CD4-positive, alpha-beta T cell treated with Interleukin-15 for 1 hour (primary cell): ENCODE measurements around the gene ASB8.
A peak's percentile ranks its signal among the peaks of the same experiment; 100 is the strongest.
"Not testable (repeated sequence)": the region's sequence is repeated elsewhere in the genome, so short reads cannot be mapped to it uniquely, and the experiment has no call there.

Experiments used
- DNase-seq: peaks from one replicate; pipeline ENCODE4 v3.0.0-alpha.2; 2020

The ASB8 gene

GRCh38 chr12:48182631-48183030 lies 25.3 kb upstream of the ASB8 start:
- DNase-seq, result no peak

DNA sequence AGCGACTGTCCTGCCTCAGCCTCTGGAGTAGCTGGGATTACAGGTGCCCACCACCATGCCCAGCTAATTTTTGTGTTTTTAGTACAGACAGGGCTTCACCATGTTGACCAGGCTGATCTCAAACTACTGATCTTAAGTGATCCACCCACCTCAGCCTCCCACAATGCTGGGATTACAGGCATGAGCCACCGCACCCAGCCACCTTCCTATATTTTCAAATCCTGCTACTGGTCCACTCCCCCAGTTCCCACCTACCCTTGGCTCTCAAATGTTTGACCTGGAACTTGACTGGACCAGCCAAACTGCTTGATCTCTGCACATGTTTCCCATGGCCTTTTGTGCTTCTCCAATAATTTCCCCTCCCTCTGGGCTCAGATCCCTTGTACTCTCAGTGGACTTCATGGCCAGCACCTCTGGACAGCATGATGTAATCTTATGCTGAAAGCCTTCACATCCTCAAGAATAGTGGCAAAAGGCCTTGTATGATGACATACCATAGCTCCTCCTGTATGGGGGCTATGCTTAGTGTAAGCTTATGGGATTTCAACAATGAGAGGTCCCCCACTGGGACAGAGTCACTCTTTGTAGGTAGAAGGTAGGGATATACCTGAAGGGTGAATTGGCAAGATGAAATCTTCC lies 23.7 kb upstream of the ASB8 start:
- no peak for DNase-seq

GRCh38 chr12:48180424-48180823 lies 23.1 kb upstream of the ASB8 start:
- DNase-seq, result no peak

GRCh38 chr12:48179466-48179865 lies 22.2 kb upstream of the ASB8 start:
- no peak for DNase-seq

- no peak for DNase-seq
These were observed 20.7 kb upstream of the ASB8 start for GRCh38 chr12:48177982-48178381.

DNA sequence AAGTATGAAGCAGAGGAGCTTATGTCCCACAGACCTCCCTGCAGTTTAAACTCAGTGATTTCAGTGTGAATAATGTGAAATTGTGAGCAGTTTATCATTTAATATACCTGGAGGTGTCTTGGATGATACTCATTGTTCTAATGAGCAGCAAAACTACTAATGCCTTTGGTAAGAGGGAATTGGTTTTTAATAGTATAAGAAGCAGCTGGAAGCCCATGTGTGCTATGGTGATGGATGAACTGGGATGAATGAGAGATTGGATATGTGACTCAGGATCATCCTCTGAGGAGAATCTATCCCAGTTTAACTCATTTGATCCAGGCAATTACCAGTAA lies 19.1 kb upstream of the ASB8 start:
- DNase-seq, result no peak

DNA sequence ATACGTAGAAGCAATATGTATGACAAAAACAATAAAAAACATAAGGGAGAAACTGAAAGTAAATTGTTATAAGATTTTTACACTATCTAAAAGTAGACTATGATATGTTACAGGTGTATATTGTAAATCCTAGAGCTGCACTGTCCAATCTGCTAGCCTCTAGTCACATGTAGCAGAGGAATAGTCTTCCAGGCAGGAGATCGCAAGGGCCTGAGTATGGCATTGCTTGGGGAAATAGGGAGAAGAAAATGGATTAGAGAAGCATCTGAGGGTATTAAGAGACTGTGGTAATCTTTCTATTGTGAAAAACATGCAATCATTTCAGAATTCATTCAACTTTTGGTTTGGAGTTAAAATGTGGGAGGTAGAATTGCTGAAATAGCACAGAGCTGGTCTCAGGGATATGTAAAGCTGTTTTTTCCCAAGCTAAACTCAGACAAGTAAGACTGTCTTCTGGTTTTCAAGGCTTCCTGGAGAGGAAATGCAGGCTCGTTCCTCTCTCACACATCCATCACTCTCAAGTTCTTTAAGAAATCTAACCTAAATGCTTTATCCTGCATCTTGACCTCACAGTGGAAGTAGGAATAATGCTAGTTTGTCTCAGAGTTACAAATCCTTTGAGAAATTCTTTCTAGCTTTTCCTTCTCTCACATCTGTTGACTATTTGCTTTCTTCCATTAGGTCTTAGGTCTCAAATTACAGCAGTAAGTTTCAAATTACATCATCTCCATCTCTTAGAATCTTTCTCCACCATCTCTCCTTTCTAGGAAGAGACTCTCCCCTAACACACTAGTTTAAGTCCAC lies 18.5 kb upstream of the ASB8 start:
- no peak for DNase-seq

DNA sequence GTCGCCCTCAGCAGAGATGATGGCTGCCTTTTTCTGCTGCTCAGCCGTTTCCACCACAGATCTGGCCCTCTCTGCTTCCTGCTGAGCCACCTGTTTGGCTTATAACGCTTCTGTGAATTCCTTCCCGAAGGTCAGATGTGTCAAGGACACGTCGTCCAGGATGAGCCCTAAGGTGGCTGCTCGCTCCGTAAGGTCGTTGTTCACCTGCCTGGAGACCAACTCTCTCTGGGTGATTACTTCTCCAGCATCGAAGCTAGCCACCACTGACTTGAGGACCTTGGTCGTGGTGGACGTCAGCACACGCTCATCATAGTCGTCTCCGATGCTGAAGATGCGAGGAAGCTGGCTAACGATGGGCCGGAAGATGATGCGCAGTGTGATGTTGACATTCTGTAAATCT lies 11.7 kb upstream of the ASB8 start:
- DNase-seq, result no peak

- DNase-seq, result peak; percentile 34
These were observed 8.0 kb upstream of the ASB8 start for GRCh38 chr12:48165089-48165981.

DNA sequence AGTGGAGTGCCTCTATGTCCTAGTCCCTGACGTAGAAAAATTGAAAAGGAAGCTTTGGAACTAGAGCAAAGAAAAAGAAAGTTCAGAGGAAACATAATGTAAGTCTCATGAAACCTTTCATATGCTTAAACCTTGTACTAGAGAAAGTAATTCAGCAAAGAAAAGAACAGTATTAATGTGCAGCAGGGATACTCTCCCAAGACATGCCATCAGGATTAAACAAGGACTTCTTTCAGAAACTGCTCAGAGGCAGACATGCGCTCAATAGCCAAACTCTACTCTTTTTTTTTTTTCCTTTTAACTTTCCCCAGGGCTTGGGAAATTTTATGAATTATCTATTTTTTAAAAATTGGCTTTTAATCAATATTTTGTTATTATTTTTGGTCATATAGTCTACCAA lies 7.1 kb upstream of the ASB8 start:
- DNase-seq, result no peak

DNA sequence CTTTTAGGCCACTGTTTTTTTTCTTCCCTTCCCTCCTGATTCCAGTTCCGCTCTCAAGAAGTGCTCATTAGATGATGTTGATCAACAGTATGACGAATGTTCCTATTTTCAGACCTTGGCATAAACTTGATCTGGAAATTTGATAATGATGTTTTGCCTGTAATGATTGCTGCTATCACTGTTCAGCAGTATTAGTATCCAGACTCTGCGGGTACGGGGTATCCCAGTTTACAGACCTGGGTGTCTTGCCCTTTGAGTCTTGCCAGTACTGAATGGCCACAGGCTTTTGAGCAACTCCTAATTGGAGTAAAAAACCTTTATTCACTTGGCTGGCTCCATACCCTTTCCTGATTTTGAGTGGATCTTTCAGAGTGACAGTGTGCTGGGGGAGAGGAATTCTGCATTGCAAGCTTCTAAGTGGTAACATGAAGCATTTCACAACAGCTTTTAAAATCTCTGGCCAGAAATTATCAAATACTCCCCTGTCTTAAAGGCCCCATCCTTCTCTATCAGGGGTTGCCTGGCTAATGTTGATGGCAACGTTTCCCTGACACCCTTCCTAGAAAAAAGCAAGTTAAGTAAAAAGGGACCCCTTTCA lies 5.9 kb upstream of the ASB8 start:
- no peak for DNase-seq

DNA sequence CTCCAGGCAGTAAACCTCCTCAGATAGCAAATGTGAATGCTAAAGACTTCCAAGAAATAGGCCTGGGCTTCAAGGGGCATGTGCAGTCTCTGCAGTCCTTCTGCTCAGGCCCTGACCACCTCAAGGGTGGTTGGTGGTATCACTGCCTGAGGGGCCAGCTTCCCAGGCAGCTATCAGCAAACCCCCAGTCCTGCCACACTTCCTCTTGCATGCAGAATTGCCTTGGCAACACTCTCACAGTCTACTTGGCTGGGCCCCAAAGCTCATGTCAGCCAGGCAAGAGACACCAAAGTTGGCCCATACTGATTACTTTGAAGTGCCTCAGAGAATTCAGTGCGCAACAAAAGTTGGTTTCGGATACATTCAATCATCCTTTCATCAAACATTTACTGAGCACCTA lies 3.5 kb upstream of the ASB8 start:
- no peak for DNase-seq

DNA sequence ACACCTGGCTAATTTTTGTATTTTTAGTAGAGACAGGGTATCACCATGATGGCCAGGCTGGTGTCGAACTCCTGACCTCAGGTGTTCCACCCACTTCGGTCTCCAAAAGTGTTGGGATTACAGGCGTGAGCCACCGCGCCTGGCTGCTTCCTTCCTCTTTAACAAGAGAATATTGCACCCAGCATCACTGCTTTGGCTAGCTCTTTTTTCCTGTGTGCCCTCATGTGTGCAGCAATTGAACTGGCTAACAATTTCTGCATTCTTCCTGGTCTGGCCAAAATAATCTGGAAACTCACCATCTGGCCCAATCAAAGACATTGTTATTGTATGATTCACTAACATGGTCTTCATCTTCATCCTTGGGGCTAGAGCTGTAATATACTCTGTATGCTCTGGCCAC lies 2.7 kb upstream of the ASB8 start:
- no peak for DNase-seq

DNA sequence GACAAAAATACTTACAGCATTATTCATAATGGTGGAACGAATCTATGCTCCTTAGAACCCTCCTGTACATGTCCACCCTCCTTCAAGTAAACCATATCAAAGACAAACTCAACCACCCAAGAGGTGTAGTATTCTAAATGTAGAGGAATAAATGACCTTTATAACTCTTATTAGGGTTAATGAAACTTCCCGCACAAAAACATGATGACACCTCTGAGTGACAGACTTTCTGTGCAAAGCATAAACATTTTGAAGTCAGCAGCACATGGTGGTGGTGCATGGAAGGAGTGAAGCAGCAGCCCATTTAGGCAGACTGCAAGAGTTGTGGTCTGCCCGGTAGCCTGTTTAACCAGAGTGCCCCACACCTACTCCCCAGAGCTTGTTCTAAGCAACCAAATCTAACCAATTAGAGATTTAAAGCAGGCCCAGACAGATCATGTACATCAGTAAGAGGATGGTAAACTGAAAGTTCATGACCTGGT lies 615 bp upstream of the ASB8 start:
- no peak for DNase-seq

GRCh38 chr12:48156652-48157017 lies 680 bp downstream of the ASB8 start:
- no peak for DNase-seq

DNA sequence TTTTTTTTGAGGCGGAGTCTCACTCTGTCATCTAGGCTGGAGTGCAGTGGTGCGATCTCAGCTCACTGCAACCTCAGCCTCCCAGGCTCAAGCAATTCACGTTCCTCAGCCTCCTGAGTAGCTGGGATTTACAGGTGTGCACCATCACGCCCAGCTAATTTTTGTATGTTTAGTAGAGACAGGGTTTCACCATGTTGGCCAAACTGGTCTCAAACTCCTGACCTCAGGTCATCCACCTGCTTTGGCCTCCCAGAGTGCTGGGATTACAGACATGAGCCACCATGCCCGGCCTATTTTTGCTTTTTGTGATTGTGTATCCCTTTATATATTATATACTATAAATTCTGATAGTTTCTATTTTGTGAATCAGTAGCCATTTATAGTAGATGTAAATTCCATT lies 1.5 kb downstream of the ASB8 start:
- DNase-seq, result not testable (repeated sequence)

GRCh38 chr12:48151103-48151771 lies 6.1 kb downstream of the ASB8 start:
- DNase-seq, result no peak

DNA sequence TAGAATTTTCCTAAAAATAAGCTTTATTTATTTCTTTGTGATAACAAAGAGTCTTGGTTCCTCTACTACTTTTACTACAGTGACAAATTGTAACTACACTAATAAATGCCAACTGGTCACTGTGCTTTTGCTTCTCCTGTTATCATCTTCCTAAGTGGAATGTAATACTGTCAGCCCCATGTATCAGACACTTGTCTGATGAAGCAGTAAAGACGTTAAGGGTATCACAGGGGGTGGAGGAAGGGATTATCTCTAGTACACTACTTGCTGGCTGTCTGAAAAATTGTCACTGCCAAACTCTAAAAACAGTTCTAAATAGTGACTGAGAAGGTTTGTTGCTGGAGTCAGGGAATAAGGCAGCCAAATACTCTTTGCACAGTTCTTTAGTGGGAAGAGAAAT lies 11.3 kb downstream of the ASB8 start:
- DNase-seq, result no peak

DNA sequence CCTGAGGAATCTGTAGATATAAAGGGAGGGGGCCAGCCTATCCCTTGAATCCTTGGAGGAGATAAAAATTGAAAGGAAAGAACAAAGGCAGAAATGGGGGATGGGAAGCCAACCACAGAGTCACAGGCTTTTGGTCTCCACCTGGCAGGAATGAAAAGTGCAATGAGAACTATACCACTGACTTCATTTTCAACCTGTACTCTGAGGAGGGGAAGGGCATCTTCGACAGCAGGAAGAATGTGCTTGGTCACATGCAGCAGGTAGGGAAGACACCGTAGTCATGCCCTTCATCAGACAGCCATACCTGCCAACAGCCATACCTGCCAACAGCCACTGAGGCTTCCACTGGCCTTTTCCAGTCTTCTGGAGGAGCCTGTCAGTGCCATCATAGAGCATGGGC lies 13.4 kb downstream of the ASB8 start:
- no peak for DNase-seq

DNA sequence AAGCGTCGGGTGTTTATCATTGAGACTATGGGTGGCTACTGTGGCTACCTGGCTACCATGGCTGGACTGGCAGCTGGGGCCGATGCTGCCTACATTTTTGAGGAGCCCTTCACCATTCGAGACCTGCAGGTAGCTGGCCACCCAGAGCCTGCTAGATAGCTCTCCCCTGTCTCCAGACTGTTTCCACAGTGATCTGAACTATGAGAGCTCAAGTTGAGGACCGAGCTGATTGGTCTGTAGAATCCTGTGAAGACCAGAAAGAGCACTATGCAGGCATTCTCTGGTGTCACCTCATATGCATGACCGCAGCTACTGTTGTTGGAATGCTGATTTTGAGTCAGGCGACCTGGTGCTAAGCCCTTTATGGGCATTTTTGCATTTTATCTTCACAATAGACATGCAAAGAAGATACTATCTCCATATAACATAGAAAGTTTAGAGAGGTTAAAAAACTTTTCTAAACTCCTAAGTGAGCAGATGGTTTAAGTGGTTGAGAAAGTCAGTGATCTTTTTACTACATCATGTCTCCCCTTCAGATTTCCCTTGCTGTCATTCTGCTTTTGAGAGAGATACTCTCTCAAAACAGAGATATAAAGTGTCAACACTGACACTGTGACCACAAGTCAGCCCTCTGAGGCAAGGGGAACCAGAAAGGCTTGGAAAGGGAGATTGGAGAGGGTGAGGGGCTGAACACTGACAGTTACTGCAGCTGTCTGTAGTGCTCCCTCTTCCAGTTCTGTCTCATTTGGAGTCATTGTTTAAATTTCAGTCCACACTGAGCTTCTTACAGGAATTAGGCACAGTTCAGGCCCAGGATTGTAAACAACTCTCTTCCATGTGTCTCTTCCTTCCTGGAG lies 14.3 kb downstream of the ASB8 start:
- DNase-seq, result no peak

GRCh38 chr12:48135027-48135426 lies 22.3 kb downstream of the ASB8 start:
- no peak for DNase-seq

- no peak for DNase-seq
These were observed 24.5 kb downstream of the ASB8 start for GRCh38 chr12:48132826-48133225.
